Activated CD4-positive, alpha-beta T cell treated with anti-CD3 and anti-CD28 coated beads for 24 hours (primary cell): ENCODE results near the gene SIRT7.

Experiments
- DNase-seq, 2 donors: peaks; one replicate each; pipeline ENCODE4 v3.0.0-alpha.2; 2020; ENCODE audit warnings: low read depth in 2 of 2

The SIRT7 gene

DNA sequence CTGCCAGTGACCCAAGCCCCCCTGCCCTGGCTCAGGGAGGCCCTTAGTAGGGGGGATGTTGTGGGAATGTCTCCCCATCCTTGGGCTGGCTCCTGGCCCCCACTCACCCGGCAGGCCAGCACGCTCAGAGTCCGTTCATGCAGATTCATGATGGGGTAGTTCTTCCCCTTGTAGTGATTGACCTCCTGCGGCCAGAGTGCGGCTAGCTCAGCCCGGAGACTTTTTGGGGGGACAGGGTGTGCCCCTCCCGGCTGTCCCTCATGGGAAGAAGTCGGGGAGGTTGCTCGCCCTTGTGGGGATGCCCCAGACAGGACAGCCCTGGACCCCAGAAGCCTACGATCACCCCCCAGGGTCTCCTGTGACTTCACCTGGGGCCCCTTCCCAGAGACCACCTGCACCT lies 12.0 kb downstream of the SIRT7 start:
- DNase-seq = no peak

DNA sequence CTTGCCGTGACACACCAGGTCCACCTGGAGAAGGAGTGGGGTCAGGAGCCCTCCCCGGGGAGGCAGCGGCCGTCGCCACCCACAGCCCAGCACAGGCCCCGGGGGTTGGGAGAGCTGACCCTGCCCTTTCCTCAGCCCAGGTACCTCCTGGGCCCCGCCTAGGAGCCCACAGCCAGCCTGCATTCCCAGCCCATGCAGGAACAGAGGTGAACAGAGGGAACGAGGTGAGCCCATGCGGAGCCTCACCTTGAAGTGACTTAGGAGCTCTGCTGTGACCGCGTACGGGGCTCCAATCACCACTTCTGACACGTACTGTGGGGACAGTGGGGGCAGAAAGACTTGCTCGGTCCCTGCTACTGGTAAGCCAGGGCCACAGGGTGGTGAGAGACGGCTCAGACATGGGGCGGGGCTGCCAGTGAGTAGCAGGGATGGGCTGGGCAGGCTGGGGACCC lies 12.5 kb downstream of the SIRT7 start:
- DNase-seq = no peak

DNA sequence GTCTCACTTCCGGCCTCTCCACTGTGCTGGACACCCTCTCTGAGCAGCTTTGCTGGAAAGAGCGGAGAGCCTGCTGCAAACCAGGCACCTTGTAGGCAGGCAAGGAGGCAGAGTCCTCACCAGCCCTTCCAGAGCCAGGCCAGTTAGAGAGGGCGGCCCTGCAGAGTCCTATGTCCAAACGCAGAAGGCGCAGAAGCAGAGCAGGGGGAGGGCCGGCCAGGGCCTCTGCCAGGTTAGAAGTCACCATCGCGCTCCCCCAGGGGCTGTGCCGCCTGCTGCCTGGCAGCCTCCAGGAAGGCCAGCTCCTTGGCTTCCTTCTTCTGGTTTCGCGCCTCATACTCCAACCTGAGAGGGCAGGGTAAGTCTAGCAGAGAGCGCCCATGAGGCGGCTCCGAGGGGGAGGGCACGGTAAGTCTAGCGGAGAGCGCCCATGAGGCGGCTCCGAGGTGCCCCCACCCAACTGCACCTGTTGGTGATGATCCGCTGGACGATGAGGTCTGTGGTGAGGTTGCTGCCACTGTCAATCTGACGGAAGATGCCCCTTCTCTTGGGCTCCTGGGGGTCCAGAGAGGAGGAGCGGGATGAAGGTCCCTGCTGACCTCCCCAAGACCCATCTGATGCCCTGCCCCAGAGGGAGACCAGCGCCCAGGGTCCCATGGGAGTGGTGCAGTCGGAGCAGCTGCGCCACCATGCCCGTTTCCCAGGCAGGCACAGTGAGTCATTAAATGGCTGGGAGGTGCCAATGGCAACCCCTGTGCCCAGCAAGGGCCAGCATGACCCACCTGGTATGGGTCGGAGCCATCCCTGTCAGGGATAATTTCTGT lies 13.2 kb downstream of the SIRT7 start:
- no peak for DNase-seq

DNA sequence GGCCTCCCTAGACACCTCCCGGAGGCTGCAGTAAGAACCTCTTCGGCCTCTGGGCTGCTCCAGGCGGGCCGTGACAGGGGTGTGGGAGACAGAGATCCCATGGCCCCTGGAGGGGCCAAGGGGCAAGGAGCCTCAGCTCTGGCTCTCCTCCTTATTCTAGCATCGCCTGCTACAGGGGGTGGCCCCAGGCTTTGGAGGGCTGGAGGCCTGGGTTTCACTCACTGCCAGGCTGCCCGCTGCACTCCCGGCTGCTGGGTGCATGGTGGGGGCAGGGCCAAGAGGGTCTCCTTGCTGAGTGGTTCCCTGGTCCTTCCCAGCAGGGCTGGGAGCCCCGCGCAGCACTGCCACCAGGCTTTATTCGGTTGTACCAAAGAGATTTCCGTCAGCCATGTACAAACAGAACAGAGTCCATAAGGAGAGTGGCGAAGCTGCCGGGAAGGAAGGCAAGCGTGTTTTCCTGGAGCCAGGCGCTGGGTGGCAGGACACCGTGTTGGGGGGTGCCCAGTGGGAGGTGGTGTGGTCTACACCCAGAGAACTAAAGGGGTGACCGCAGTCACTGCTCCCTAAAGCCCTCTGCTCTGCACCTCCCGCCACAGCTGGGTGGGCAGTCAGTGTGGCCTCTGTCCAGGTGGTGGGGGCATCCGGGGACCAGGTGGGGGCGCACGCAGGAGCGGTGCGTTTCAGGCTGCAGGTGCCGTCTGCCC lies 13.9 kb downstream of the SIRT7 start:
- DNase-seq = no peak

DNA sequence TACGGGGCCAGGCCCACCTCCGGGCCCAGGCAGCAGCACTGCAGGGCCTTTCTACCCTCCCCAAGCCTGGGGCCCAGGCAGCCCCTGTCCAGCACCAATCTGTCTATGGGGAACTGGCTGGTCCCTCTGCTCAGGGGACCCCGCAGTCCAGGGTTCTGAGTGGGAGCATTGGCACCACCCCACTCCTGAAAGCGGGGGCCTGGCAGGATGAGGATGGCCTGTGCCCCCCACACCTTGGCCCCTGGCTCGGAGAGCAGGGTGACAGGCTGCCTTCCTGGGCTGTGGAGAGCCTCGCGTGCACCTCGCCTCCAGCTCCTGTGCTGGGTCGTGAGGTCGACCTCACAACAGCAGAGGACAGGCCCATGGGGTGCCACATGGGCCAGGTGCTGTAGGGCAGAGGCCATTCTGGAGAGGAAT lies 14.6 kb downstream of the SIRT7 start:
- DNase-seq = no peak

DNA sequence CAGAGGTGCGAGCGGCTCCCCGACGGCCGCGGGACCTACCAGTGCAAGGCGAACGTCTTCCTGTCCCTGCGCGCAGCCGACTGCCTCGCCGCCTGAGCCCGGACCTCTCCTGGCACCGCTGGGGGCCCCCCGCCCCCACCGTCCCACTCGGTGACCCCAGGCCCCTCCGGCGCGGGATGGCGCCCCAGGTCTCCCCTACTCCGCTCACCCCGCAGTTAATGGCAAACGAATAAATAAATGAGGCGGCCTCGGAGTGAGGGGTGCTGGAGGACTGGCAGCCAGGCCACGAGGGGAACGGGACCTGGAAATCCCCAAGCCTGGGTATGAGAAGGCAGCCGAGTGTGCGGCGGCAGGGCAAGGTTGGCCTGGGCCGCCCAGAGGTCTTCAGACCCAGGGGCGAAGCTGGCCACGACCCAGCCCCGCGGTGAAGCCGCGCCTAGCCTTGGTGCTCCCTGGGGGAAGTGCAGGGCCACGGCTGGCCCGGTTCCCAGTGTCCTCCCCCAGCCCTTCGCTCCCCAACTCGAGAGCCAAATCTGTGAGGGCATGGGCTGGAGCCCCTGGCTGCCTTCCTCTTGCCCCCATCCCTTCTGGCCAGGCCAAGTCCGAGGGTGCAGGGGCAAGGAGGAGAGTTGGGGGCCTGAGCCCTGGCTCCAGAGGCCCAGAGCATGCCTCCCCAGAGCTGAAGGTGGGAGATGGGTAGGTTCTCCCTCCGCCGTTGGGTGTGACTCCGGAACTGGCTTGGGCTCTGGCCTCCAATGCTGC lies 15.1 kb downstream of the SIRT7 start:
- DNase-seq = no peak

DNA sequence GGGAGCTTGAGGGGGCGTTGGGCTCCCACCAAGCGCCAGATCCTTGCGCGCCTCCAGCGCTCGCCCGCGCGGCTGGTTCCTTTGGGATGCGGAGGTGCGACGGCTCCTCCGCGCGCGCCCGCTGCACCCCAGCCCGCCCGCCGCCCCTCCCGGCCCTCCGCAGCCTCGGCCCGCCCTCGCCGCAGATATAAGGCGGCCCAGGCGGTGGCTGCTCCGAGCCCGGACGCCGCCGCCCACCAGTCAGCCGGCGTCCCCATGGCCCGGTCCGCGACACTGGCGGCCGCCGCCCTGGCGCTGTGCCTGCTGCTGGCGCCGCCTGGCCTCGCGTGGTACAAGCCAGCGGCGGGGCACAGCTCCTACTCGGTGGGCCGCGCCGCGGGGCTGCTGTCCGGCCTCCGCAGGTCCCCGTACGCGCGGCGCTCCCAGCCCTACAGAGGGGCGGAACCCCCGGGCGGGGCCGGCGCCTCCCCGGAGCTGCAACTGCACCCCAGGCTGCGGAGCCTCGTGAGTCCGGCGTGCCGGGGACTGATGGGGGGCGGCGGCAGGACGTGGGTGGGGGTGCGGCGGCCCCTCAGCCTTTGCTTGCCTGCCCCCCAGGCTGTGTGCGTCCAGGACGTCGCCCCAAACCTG lies 15.8 kb downstream of the SIRT7 start, which contains the start of gene NPB:
TSS of gene NPB (plus strand) at position 216 of the 630 bp plus-strand sequence. CDS start at position 256, 40 bp downstream.
- DNase-seq = no peak

DNA sequence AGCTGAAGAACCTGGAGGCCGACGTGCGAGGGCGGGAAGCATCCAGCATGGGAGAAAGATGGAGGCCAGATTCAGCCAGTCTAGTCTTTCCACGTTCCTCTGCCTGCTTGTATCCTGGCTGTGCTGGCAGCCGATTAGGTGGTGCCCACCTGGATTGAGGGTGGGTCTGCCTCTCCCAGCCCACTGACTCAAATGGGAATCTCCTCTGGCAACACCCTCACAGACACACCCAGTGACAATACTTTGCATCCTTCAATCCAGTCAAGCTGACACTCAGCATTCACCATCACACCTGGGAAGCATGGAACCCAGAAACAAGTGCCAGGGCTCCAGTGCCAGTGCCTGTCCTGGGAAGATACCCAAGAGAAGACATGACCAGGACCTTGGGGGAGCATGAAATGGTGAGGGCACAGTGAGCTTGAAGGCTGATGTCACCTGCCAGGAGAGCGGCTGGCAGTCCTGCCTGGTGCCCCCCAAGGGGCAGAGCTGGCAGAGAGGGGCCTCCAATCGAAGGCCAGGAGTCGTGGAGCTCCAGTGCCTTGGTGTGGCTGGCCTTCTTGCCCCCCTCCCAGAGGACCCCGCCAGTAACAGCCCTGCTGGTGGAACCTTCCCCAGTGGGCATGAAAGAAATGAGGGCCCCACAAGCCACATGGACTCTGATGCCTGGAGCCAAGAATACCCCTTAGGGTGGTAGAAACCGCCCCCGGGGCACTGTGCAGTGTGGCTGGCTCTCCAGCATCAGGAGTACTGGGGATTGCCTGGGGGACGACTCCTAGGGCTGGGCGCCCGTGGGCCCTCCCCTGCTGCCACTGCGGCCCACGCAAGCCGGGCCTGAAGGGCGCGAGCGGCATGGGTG lies 16.6 kb downstream of the SIRT7 start:
- DNase-seq = no peak

DNA sequence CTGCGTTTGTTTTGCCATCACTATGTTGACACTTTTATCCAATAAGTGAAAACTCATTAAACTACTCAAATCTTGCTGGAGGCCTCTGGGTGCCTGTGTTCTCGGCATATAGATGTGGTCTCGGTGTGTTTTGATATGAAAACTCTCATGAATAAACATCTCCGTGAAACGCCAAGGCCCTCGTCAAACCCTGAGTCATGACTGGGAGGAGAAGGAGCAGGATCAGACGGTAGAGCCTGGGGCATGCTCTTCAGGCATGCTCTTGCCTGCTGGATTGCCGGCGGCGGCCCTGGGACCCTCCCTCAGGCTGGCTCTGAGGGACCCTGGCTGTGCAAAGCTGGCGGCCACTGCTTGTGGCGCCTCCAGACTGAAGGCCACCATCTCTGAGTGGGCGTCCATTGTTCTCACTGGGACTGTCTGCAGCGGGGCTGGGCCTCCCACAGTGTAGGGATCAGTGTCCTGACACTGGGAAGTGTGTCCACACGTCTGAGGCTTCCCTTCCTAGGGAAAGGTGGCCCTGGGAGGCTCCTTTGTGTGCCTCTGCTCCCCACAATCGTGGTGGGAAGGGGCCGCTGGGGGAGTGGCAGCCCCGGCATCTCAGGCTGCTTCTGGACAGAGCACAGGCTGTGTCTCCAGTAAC lies 17.7 kb downstream of the SIRT7 start:
- no peak for DNase-seq

DNA sequence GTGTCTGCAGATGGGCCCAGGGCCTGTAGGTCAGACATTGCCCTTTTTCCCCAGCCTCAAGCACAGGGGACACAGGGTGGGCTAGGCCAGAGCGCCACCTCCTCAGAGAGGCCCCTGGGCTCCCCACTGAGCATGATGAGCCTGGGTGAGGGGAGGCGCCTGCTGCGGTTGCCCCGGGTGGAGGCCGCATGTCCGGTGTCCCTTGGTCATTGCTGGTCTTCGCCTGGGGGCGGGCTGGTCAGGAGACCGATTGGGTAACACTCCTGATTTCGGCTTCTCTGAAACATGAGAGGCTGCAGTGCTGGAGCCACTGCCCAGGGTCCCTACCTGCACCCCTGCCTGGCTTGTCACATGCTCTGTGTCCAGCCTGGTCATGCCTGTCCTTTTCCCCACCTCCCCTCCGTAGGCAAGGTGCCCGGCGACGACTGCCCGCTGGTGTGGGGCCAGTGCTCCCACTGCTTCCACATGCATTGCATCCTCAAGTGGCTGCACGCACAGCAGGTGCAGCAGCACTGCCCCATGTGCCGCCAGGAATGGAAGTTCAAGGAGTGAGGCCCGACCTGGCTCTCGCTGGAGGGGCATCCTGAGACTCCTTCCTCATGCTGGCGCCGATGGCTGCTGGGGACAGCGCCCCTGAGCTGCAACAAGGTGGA lies 18.3 kb downstream of the SIRT7 start:
- DNase-seq = no peak

DNA sequence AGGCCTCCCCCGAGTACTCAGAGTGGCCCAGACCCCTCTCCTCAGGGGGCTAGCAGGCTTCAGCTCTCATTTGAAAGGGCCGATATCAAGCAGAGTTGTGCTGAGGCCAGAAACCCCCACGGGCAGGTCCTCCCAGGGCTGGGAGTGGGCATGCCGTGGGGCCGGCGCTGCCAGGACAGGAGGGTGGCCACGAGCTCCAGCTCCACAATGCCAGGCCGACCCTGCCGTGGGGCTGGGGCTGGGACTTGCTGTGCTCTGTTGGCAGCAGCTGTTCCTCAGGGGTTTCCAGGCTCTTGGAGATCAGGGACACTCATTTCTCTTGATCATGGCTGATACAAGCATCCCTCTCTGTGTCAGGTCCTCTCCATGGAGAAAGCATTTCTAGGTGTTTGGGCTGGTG lies 19.1 kb downstream of the SIRT7 start:
- no peak for DNase-seq

DNA sequence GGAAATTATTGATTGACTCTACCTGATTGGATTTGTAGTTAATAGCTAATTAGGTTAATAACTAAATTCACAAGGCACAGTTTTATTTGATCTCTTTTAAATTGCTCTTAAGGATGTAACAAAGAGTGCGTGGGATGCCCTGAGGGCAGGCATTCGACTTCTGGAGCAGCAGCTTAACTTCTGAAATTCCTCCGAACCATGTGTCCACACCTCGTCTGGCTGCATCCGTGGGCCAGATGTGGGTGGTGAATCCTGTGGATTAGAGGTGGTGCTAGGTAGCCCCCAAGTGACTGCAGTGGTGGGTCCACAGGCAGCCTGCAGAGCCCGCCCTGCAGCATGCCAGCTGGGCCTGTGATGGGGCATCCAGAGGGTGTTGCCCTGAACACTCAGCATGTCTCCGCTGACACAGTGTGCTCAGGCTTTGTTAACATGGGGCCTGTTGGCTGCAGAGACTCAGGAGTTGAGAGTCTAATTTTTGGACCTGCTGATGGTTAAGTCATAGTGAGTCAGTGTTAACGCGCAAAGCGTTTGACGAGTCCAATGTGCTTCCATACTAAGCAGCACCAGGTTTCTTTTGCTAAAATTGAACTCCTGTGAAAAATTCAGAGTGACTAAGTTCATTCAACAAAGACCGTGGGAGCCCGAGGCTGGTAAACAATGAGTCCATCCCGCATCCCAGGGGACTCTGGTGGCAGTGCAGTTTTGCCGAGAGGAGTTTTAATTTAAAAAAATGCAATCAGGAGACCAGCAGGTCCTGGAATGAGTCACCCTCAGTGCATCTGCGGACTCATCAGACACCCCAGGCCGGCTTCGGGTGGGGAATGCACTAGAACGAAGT lies 19.7 kb downstream of the SIRT7 start:
- no peak for DNase-seq

DNA sequence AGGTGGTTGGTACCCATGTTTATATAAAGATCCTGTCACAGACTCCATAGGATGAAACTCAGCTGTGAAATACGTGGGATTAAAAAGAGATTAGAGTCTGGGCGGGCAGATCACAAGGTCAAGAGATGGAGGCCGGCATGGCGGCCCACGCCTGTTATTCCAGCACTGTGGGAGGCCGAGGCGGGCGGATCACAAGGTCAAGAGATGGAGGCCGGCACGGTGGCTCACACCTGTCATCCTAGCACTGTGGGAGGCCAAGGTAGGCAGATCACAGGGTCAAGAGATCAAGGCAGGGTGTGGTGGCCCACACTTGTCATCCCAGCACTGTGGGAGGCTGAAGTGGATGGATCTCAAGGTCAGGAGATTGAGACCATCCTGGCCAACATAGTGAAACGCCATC lies 22.6 kb downstream of the SIRT7 start:
- no peak for DNase-seq

DNA sequence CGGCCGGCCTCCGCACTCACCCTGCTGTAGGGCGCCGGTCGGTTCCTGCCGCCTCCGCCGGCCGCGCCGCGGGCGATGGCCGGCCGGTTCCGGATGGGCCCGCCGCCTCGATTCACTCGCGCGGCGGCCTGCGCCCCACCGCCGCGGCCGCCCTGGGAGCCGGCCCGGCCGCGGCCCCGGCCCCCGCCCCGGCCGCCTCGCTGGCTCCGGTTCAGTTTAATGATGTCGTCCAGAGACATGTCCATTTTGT lies 26.7 kb downstream of the SIRT7 start:
- no peak for DNase-seq

DNA sequence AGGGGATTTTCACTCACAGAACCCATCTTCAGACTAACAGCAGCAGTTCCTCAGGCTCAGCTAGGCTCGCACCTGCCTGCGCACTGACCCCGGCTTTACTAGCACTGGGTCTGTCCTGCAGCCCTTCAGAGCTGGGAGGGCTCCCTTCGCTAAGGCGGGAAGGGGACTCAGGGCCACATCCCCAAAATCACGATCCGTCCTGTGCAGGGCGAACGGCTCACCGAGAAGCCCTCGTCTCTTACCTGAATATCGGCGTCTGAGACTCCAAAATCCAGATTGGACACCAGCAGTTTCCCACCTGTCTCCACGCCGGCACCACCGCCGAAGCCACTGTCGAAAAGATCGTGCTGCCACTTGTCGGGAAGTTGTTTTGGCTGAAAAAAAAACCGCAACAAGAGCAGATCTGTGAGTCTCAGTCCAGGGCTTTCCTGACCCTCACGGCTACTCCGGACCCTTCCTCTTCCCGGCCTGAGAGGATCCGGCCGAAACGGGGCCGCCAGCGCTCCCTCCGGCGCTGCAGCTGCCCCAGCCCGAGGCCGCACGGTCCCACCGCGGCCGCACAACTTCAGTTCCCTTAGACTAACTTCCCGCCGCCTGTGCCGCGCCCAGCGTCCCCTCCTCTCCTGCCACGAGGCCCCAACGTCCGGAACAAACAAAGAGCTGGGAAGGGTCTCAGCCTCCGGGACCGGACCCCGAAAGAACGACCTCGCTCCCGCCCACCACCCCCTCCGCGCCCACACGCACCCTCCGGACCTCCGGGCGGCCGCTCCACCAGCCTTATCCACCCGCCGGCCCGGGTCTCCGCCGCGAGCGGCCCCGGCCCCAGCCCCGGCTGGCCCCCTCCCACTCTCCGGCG lies 27.3 kb downstream of the SIRT7 start:
- DNase-seq = no peak

DNA sequence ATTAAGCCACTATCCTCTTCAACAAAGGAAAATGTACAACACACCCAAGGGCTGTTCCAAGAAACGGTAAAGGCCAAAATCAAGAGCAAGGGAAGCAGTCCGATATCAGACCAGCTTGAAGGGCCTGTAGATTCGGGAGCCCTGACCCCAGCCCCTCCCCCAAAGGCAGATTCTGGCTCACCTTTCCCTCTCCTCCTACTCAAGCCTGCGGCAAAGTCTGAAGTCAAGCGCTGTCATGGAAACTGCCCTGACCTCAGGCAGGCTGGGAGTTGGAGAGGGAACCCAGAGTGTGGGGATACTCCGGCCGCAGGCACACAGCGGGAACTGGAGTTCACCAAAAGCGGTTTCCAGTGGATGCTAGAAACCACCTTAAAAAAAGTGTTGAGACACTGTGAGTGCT lies 28.4 kb downstream of the SIRT7 start:
- DNase-seq = no peak

DNA sequence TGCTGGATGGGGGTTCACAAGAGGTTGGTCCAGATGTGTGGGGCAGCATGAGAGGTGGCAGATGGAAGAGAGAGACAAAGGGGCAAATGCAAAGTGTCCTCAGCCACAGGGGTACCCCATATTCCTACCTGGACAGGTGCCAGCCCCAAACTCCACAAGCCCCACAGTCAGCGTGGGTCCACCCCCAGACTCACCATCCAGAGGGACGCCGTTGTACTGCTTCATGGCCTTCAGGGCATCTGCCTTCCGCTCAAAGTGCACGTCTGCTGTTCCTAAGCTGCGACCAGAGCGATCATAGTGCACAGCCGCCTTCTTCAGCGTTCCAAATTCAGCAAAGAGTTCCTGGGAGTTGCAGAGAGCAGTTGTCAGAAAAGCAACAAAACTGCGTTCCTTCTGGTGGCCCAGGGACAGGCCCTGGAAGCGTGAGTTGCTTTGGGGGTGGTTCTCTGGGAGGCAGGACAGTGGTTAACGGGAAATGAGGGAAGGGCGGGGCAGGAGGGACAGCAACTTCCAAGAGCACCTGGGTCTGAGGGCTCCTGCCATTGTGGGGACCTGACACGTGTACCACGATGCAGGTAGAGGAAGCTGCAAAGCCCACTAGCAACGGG lies 28.9 kb downstream of the SIRT7 start:
- DNase-seq = no peak
